Kidney (tissue), 14 donors: ENCODE data around the gene LRBA. TPM values are rescaled to one million over a fixed set of nuclear protein-coding genes. Genes with fewer than 3 reads are reported as not detected.

Source experiments
- DNase-seq, 5 donors: peaks; one replicate each; pipeline ENCODE4 v3.0.0-alpha.2; 2013 to 2020
- FAIRE-seq: peaks from 2 replicates; lab custom pipeline; 2012; peaks lifted over from hg19 to GRCh38; lab: Jason Lieb, UNC
- H3K27ac ChIP-seq, 2 donors: one replicate each; pipeline ENCODE4 v1.7.0; 2013; ENCODE audit warnings: low read depth in 2 of 2, low read length in 2 of 2, inconsistent platforms in 1 of 2
- H3K27me3 ChIP-seq: one replicate; pipeline ENCODE4 v1.7.1; 2013; ENCODE audit warnings: low read length, inconsistent platforms; ENCODE audit not compliant: control insufficient read depth, insufficient read depth
- H3K36me3 ChIP-seq, 3 donors: one replicate each; pipeline versions ENCODE4 v1.7.0 to v1.7.1; 2013; ENCODE audit warnings: low read length in 3 of 3, control low read depth in 1 of 3, inconsistent platforms in 1 of 3; ENCODE audit not compliant: insufficient read depth in 3 of 3, control insufficient read depth in 2 of 3
- H3K4me1 ChIP-seq, 3 donors: one replicate each; pipeline versions ENCODE4 v1.7.0 to v1.7.1; 2013; ENCODE audit warnings: low read length in 3 of 3, inconsistent platforms in 1 of 3, low read depth in 1 of 3; ENCODE audit not compliant: control insufficient read depth in 2 of 3, insufficient read depth in 2 of 3
- H3K4me3 ChIP-seq, 3 donors: one replicate each; pipeline versions ENCODE4 v1.7.0 to v1.8.1; 2013; ENCODE audit warnings: low read length in 3 of 3, control low read depth in 1 of 3, inconsistent platforms in 1 of 3
- H3K9ac ChIP-seq, 3 donors: one replicate each; pipeline versions ENCODE4 v1.7.0 to v1.7.1; 2013; ENCODE audit warnings: low read length in 3 of 3, control low read depth in 1 of 3, inconsistent platforms in 1 of 3
- H3K9me3 ChIP-seq, 3 donors: one replicate each; pipeline versions ENCODE4 v1.7.0 to v1.7.1; 2013; ENCODE audit warnings: low read length in 3 of 3, control low read depth in 1 of 3, inconsistent platforms in 1 of 3; ENCODE audit not compliant: control insufficient read depth in 2 of 3, insufficient read depth in 1 of 3
- intact Hi-C: fragments of 100-400 bp; cut with DNase I; formaldehyde crosslinking; loops from one replicate; pipeline ENCODE4 v1.11.1; 2022
- polyA plus RNA-seq: library from polyadenylated mRNA; stranded (reverse); fragments of 350-450 nt; fragmentation: Illumina TruSeq; extraction: RNeasy Lipid Tissue Mini Kit (QIAGEN cat#74804); gene quantifications from one replicate; pipeline ENCODE4 v1.2.3, GENCODE V29; 2014; ENCODE audit warnings: low read depth, low replicate concordance; ENCODE audit not compliant: insufficient read depth
- total RNA-seq: library from RNA; stranded (reverse); fragmentation: NEBNext Ultra II Directional; extraction: Animal tissue kit (Norgen Biotek cat#: 25700); gene quantifications from one replicate; pipeline ENCODE4 v1.2.1, GENCODE V29; 2021
- TF ChIP-seq, protein P1 (sequence below): IDR thresholded peaks from 3 replicates; pipeline ENCODE4 v1.5.1; 2012; ENCODE audit warnings: mild to moderate bottlenecking, moderate library complexity, borderline replicate concordance; ENCODE audit not compliant: insufficient read depth; ENCODE audit errors: extremely low read depth
- donor health status: control.
- donor health status: control.
- donor health status: control.
- donor health status: control.
- donor health status: control.
- donor health status: DM: yes; HTN: yes; CAD: no.
- donor health status: Normal renal cell carcinoma (clear cell type).

Gene LRBA
- total and polyA plus RNA-seq, 2 donors from 2014 or later = 20.3 to 76.7 TPM

GRCh38 chr4:150773729-150774449 lies 241.2 kb downstream of the LRBA start:
- Histone ChIP-seq H3K36me3 (peaks cover 0 to 2% (median 0%) of the 10 kb centered on the region in 3 donors), H3K4me3 (no peak overlapping the region), H3K9ac (no peak overlapping the region), H3K27me3 (no peaks in the 10 kb centered on the region), H3K4me1 (no peaks in the 10 kb centered on the region), H3K9me3 (no peaks in the 10 kb centered on the region), H3K27ac (no peak overlapping the region)
- TF ChIP-seq, protein P1, sequence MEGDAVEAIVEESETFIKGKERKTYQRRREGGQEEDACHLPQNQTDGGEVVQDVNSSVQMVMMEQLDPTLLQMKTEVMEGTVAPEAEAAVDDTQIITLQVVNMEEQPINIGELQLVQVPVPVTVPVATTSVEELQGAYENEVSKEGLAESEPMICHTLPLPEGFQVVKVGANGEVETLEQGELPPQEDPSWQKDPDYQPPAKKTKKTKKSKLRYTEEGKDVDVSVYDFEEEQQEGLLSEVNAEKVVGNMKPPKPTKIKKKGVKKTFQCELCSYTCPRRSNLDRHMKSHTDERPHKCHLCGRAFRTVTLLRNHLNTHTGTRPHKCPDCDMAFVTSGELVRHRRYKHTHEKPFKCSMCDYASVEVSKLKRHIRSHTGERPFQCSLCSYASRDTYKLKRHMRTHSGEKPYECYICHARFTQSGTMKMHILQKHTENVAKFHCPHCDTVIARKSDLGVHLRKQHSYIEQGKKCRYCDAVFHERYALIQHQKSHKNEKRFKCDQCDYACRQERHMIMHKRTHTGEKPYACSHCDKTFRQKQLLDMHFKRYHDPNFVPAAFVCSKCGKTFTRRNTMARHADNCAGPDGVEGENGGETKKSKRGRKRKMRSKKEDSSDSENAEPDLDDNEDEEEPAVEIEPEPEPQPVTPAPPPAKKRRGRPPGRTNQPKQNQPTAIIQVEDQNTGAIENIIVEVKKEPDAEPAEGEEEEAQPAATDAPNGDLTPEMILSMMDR = no peak
- no peak for FAIRE-seq
- intact Hi-C loops = no loop called here
- no peak for DNase-seq

DNA sequence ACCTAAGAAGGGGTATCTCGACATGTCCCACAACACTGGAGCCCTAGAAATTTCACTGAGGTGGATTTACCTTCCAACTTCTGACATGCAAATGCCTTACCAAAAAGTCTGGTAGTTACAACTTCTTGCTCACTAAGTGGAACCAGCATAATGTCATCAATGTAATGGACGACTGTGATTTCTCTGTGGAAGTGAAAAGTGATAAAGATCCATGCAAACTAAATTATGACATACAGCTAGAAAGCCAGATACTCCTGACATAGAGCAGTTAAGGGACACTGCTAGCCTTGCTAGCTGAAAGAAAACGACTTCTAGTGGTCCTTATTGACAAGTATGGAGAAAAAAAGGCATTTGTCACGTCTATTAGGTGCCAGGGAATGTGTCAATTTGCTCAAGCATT lies 242.1 kb downstream of the LRBA start:
- Histone ChIP-seq H3K36me3 (peaks cover 0 to 2% (median 0%) of the 10 kb centered on the region in 3 donors), H3K27me3 (no peaks in the 10 kb centered on the region), H3K9ac (no peak overlapping the region), H3K27ac (no peak overlapping the region), H3K4me1 (no peaks in the 10 kb centered on the region), H3K4me3 (no peak overlapping the region), H3K9me3 (no peaks in the 10 kb centered on the region)
- TF ChIP-seq, protein P1 = no peak
- no peak for DNase-seq
- FAIRE-seq = no peak
- intact Hi-C loops = no loop called here

DNA sequence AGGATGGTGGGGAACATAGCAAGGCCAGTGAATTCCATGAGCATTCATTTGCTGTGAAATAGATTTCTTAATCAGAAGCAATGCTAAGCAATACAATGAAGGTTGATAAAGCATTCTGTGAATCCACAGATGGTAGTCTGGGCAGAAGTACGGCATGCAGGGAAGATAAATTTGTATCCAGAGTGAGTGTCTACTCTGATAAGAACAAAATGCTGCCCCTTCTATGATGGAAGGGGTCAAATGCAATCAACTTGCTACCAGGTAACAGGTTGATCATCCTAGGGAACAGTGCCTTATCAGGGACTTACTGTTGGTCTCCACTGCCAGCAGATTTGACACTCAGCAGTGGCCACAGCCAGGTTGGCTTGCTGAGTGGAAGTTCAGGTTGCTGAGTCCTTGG lies 243.7 kb downstream of the LRBA start:
- Histone ChIP-seq H3K4me1 (no peaks in the 10 kb centered on the region), H3K27me3 (no peaks in the 10 kb centered on the region), H3K27ac (no peak overlapping the region), H3K36me3 (peaks cover 0 to 2% (median 0%) of the 10 kb centered on the region in 3 donors), H3K9me3 (no peaks in the 10 kb centered on the region), H3K9ac (no peak overlapping the region), H3K4me3 (no peak overlapping the region)
- intact Hi-C loops = no loop called here
- TF ChIP-seq, protein P1 = no peak
- DNase-seq (no peak), FAIRE-seq (no peak)
